GM23338 (cell line): Measurements from ENCODE around the gene MYO5B. TPM values are rescaled to one million over a fixed set of nuclear protein-coding genes. Genes with fewer than 3 reads are reported as not detected.

Source experiments
- ATAC-seq: fragments of 200-7000 bp; cut with Tn5 transposase; 3 replicates; pipeline ENCODE4 v1.9.1; 2020
- DNase-seq: peaks from one replicate; pipeline ENCODE4 v3.0.0-alpha.2; 2015; ENCODE audit warnings: low spot score
- H2AFZ ChIP-seq: fragments of 200-600 bp; sonication (generic); 2 replicates; pipeline ENCODE4 v1.8.0; 2016; ENCODE audit warnings: antibody characterized with exemption, mild to moderate bottlenecking, moderate library complexity
- H3F3A ChIP-seq: fragments of 200-600 bp; sonication (generic); replicated peaks from 2 replicates; pipeline ENCODE4 v1.8.0; 2017; ENCODE audit warnings: antibody characterized with exemption, mixed run types, low read depth
- H3K27ac ChIP-seq: fragments of 200-600 bp; sonication (generic); 2 replicates; pipeline ENCODE4 v1.6.1; 2016; ENCODE audit warnings: low read depth
- H3K27me3 ChIP-seq: fragments of 200-600 bp; sonication (generic); 2 replicates; pipeline ENCODE4 v1.8.0; 2016; ENCODE audit warnings: mild to moderate bottlenecking, mixed run types, moderate library complexity; ENCODE audit not compliant: insufficient read depth
- H3K36me3 ChIP-seq: fragments of 200-600 bp; sonication (generic); 2 replicates; pipeline ENCODE4 v1.8.0; 2016; ENCODE audit warnings: mild to moderate bottlenecking; ENCODE audit not compliant: insufficient read depth
- H3K4me1 ChIP-seq: fragments of 200-600 bp; sonication (generic); 2 replicates; pipeline ENCODE4 v1.8.0; 2016; ENCODE audit warnings: mild to moderate bottlenecking, moderate library complexity; ENCODE audit not compliant: insufficient read depth
- H3K4me2 ChIP-seq: fragments of 200-600 bp; sonication (generic); 2 replicates; pipeline ENCODE4 v1.7.1; 2017; ENCODE audit warnings: mixed run types
- H3K4me3 ChIP-seq: fragments of 200-600 bp; sonication (generic); 2 replicates; pipeline ENCODE4 v1.6.1; 2016; ENCODE audit warnings: mixed run types
- H3K79me2 ChIP-seq: fragments of 200-600 bp; sonication (generic); replicated peaks from 2 replicates; pipeline ENCODE4 v1.8.0; 2017; ENCODE audit warnings: mild to moderate bottlenecking; ENCODE audit not compliant: insufficient read depth
- H3K9me2 ChIP-seq: fragments of 200-600 bp; sonication (generic); 2 replicates; pipeline ENCODE4 v1.8.0; 2017; ENCODE audit not compliant: insufficient read depth
- H4K20me1 ChIP-seq: fragments of 200-600 bp; sonication (generic); replicated peaks from 2 replicates; pipeline ENCODE4 v1.8.0; 2017; ENCODE audit warnings: mild to moderate bottlenecking; ENCODE audit not compliant: insufficient read depth
- H3K27ac Mint-ChIP-seq: 2 replicates; pipeline ENCODE4 v1.8.0; 2020; ENCODE audit warnings: inconsistent platforms, mild to moderate bottlenecking, moderate library complexity, mixed read lengths
- H3K27me3 Mint-ChIP-seq: 3 replicates; pipeline ENCODE4 v1.8.0; 2022; ENCODE audit warnings: low read depth, mild to moderate bottlenecking, moderate library complexity, mixed read lengths, inconsistent platforms; ENCODE audit not compliant: insufficient read depth, poor library complexity
- H3K36me3 Mint-ChIP-seq: 3 replicates; pipeline ENCODE4 v1.8.0; 2021; ENCODE audit warnings: low read depth, mild to moderate bottlenecking, inconsistent platforms, moderate library complexity, mixed read lengths
- H3K4me1 Mint-ChIP-seq: 3 replicates; pipeline ENCODE4 v1.8.0; 2020; ENCODE audit warnings: mild to moderate bottlenecking, inconsistent platforms, mixed read lengths
- H3K4me3 Mint-ChIP-seq: 3 replicates; pipeline ENCODE4 v1.8.0; 2021; ENCODE audit warnings: moderate library complexity, mild to moderate bottlenecking, inconsistent platforms, mixed read lengths
- H3K9me3 Mint-ChIP-seq: 3 replicates; pipeline ENCODE4 v1.8.0; 2020; ENCODE audit warnings: moderate library complexity, mild to moderate bottlenecking, inconsistent platforms, mixed read lengths
- CREB1 ChIP-seq: fragments of 250-450 bp; sonication (Bioruptor Pico); IDR thresholded peaks from 2 replicates; pipeline ENCODE4 v1.5.0; 2020; ENCODE audit warnings: low read depth, mild to moderate bottlenecking, moderate library complexity
- CTCF ChIP-seq, 2 experiments: fragments of 200-600 bp in 1 of 2; sonication (generic) in 1 of 2; conservative IDR thresholded peaks; 2 replicates each; pipeline versions ENCODE4 v1.5.1 to v1.6.1; 2016 to 2017; ENCODE audit warnings: antibody characterized with exemption in 2 of 2, low read depth in 2 of 2, mild to moderate bottlenecking in 2 of 2, moderate library complexity in 1 of 2
- ETS1 ChIP-seq: IDR thresholded peaks from 2 replicates; pipeline ENCODE4 v1.6.1; 2016; ENCODE audit warnings: antibody characterized with exemption
- EZH2 ChIP-seq: fragments of 200-600 bp; sonication (generic); IDR thresholded peaks from one replicate; pipeline ENCODE4 v1.8.0; 2017; ENCODE audit warnings: antibody characterized with exemption, mild to moderate bottlenecking, low read depth; ENCODE audit not compliant: unreplicated experiment
- EZH2phosphoT487 ChIP-seq: fragments of 200-600 bp; sonication (generic); IDR thresholded peaks from one replicate; pipeline ENCODE4 v1.8.1; 2018; ENCODE audit warnings: antibody characterized with exemption; ENCODE audit not compliant: unreplicated experiment
- JUNB ChIP-seq: IDR thresholded peaks from one replicate; pipeline ENCODE4 v1.6.1; 2016; ENCODE audit warnings: antibody characterized with exemption; ENCODE audit not compliant: unreplicated experiment
- NANOG ChIP-seq: IDR thresholded peaks from 2 replicates; pipeline ENCODE4 v1.6.1; 2016; ENCODE audit warnings: antibody characterized with exemption, borderline replicate concordance
- POLR2AphosphoS5 ChIP-seq: IDR thresholded peaks from 2 replicates; pipeline ENCODE4 v1.6.1; 2016; ENCODE audit warnings: antibody characterized with exemption, low read depth
- STAT1 ChIP-seq: IDR thresholded peaks from one replicate; pipeline ENCODE4 v1.6.1; 2016; ENCODE audit warnings: antibody characterized with exemption; ENCODE audit not compliant: unreplicated experiment
- ZNF114 ChIP-seq: fragments of 250-450 bp; sonication (Bioruptor Pico); IDR thresholded peaks from 2 replicates; pipeline ENCODE4 v1.5.0; 2020; ENCODE audit warnings: mild to moderate bottlenecking, moderate library complexity
- ZNF331 ChIP-seq: fragments of 250-450 bp; sonication (Bioruptor Pico); IDR thresholded peaks from 2 replicates; pipeline ENCODE4 v1.5.0; 2020; ENCODE audit warnings: low read depth, mild to moderate bottlenecking, moderate library complexity
- polyA plus RNA-seq: library from polyadenylated mRNA; unstranded; fragments of >200 nt; fragmentation: Nextera tagmentation; extraction: Ambion mirVana; gene quantifications from 2 replicates; pipeline ENCODE4 v1.2.1, GENCODE V29; 2016
- total RNA-seq: library from RNA; depleted of rRNA; stranded (reverse); fragments of >200 nt; shearing (Covaris generic); gene quantifications from 2 replicates; pipeline ENCODE4 v1.2.3, GENCODE V29; 2014
- TF ChIP-seq, protein P1 (sequence below): IDR thresholded peaks from one replicate; pipeline ENCODE4 v1.6.1; 2018; ENCODE audit warnings: antibody characterized with exemption; ENCODE audit not compliant: unreplicated experiment

Gene MYO5B
- total and polyA plus RNA-seq, 2 experiments from 2014 or later = 3.2 to 19.1 TPM

DNA sequence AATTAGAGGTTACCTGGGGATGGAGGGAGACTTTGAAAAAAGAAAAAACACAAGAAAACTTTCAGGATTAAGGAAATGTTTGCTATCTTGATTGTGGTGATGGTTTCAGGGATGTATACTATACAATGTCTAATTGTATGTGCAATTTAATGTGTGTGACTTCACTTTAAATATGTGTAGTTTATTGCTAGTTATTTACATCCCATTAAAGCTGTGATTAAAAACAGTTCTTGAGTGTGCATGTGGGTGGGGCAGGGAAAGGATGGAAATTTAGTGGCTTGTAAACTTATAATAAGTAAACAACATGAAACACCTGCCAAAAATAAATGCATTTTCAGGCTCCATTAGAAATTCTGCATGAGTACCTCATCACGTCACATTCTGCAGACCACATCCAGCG lies 167.0 kb downstream of the MYO5B start (continued):
- TF ChIP-seq ETS1 = no peak
- TF ChIP-seq ZNF114 (CRISPR knock-in tag) = no peak
- TF ChIP-seq CREB1 = no peak
- TF ChIP-seq POLR2AphosphoS5 = no peak
- TF ChIP-seq ZNF331 (CRISPR knock-in tag) = no peak
- no peak for TF ChIP-seq CTCF (conservative IDR thresholded peaks at IDR 0.05; ENCODE audit: low read depth in 2 of 2)
- TF ChIP-seq NANOG = no peak

DNA sequence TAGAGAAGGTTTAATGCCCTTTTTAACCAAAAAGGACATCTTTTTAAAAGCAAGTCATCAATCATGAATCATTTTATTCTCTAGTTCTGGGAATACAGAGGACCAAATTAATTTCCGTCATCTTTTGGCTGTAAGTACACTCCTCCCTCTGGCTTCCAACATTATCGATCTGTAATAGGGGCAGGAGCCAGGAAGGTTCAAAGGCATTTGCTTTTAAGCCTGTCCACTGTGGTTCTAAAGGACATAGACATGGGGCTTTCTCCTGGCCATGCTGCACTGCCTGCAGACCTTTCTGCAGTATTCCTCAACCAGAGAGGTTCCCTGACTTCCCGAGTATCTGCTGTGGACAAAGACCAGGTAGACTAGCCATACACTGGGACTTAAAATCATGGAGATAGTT lies 170.5 kb downstream of the MYO5B start:
- no peaks in the 10 kb centered on the region for H3K79me2 ChIP-seq
- no peak for DNase-seq
- peaks cover 11% of the 10 kb centered on the region; the same call in 1 of the 2 replicates for H3K9me2 ChIP-seq
- H3K36me3 Mint-ChIP-seq = no peaks in the 10 kb centered on the region
- H3K9me3 Mint-ChIP-seq = no peaks in the 10 kb centered on the region
- no peaks in the 10 kb centered on the region; the same call in 1 of the 2 replicates for H4K20me1 ChIP-seq
- no peak overlapping the region for H3K27ac Mint-ChIP-seq
- no peaks in the 10 kb centered on the region for H3F3A ChIP-seq
- H3K4me3 Mint-ChIP-seq = no peak overlapping the region
- no peak overlapping the region for H3K4me3 ChIP-seq
- no peaks in the 10 kb centered on the region for H3K4me1 ChIP-seq
- no peaks in the 10 kb centered on the region for H3K36me3 ChIP-seq
- no peak overlapping the region for H2AFZ ChIP-seq
- H3K27me3 ChIP-seq = no peaks in the 10 kb centered on the region
- H3K4me1 Mint-ChIP-seq = peaks cover 4% of the 10 kb centered on the region; the same call in 2 of the 3 replicates
- no peak for ATAC-seq
- peaks cover 1% of the 10 kb centered on the region for H3K27me3 Mint-ChIP-seq
- H3K27ac ChIP-seq = no peak overlapping the region
- no peak overlapping the region for H3K4me2 ChIP-seq
- TF ChIP-seq STAT1 (no peak), JUNB (no peak), ZNF331 (CRISPR knock-in tag) (no peak), EZH2phosphoT487 (no peak), CREB1 (no peak), EZH2 (no peak), ETS1 (no peak)
- TF ChIP-seq, protein P1, sequence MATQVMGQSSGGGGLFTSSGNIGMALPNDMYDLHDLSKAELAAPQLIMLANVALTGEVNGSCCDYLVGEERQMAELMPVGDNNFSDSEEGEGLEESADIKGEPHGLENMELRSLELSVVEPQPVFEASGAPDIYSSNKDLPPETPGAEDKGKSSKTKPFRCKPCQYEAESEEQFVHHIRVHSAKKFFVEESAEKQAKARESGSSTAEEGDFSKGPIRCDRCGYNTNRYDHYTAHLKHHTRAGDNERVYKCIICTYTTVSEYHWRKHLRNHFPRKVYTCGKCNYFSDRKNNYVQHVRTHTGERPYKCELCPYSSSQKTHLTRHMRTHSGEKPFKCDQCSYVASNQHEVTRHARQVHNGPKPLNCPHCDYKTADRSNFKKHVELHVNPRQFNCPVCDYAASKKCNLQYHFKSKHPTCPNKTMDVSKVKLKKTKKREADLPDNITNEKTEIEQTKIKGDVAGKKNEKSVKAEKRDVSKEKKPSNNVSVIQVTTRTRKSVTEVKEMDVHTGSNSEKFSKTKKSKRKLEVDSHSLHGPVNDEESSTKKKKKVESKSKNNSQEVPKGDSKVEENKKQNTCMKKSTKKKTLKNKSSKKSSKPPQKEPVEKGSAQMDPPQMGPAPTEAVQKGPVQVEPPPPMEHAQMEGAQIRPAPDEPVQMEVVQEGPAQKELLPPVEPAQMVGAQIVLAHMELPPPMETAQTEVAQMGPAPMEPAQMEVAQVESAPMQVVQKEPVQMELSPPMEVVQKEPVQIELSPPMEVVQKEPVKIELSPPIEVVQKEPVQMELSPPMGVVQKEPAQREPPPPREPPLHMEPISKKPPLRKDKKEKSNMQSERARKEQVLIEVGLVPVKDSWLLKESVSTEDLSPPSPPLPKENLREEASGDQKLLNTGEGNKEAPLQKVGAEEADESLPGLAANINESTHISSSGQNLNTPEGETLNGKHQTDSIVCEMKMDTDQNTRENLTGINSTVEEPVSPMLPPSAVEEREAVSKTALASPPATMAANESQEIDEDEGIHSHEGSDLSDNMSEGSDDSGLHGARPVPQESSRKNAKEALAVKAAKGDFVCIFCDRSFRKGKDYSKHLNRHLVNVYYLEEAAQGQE = no peak
